ENCODE results near the gene IL36A. TPM values are rescaled to one million over a fixed set of nuclear protein-coding genes. Genes with fewer than 3 reads are reported as not detected.

The IL36A gene
- total RNA-seq, 1 donor from 2014 or later, result not detected

DNA sequence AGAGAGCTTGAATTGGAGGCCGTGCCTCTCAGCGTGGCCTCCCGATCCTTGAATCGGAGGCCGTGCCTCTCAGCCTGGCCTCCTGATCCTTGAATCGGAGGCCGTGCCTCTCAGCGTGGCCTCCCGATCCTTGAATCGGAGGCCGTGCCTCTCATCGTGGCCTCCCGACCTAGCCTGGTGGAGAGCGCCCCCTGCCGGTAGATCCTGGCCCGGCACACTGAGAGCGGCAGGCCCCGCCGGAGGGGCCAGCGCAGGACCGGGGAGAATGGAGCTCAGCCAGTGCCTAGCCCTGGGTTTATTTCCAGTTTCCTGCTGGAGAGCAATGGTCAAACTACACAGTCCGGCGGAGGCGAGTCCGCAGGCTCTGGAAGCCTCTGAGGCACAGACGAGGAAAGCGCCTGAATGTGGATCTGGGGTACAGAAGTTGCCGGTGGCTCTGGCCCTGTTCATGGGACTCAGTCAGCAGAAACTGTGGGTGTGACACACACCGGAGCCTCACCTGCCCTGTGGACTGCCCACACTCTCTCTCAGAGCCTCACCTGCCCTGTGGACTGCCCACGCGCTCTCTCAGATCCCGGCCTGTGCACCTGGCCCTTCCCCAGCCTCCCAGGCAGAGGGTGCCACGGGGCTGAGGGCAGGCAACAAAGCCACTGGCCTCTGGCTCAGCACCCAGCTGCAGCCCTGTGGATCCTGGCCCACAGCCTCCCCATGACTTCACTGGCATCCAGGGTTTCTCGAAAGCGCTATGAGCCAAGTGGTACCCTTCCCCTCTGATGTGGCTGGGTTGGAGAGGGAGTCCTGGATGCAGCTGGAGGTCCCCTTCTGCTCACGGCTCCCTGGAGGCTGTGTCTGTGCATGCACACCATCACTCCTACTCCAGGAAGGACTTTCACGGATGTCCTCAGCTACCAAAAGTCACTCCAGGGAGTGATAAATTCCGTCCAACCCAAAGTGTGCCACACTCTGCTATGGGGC lies 45.9 kb downstream of the IL36A start:
- DNase-seq (ENCODE audit: low read depth, low spot score), result no peak

DNA sequence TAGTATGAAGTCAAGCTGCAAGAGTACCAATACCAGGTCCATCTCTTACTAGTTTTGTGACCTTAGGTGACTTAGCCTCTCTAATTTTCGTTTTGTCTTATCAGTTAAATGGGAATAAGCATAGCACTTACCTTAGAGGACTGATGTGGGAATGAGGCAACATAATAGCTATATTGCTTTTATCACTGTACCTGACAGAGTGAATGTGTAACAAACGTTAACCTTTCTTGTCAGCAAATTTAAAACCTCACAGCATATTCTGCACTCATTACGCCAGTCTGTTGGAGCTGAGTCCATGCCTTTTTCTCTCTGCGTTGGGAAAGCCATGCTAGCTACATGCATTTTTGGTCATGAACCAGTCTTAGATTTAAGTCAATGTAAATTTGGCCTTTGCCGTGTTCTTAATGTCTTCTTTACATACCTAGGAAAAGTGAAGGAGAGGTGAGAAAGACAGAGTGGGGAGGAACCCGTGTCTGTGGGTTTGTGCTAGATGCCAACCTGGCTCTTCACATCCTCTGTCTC lies 47.2 kb downstream of the IL36A start, which contains the start of gene IL36B:
Gene IL36B (minus strand): TSS at position 472 of the 522 bp plus-strand sequence.
- DNase-seq (ENCODE audit: low read depth, low spot score), result no peak

DNA sequence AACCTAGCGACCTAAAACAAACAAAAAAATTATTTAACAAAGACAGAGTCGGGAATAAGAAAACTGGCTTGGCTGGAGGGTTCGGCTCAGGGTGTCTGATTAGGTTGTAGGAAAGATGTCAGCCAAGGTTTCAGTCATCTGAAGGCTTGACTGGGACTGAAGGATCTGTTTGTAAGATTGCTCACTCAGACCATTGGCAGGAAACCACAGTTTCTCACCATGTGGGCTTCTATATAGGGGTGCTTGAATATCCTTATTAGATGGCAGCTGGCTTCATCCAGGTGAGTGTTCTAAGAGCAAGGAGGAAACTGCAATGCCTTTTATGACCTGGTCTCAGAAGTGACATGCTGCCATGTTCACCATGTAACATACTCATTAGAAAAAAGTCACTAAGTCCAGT lies 48.4 kb downstream of the IL36A start:
- no peak for DNase-seq (ENCODE audit: low read depth, low spot score)

DNA sequence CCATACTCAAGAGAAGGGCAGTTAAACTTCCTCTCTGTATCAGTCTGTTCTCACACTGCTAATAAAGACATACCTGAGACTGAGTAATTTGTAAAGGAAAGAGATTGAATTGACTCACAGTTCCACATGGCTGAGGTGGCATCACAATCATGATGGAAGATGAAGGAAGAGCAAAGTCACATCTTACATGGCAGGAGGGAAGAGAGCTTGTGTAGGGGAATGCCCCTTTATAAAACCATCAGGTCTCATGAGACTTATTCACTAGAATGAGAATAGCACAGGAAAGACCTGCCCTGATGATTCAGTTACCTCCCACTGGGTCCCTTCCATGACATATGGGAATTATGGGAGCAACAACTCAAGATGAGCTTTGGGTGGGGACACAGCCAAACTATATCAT lies 48.8 kb downstream of the IL36A start:
- DNase-seq (ENCODE audit: low read depth, low spot score), result no peak

DNA sequence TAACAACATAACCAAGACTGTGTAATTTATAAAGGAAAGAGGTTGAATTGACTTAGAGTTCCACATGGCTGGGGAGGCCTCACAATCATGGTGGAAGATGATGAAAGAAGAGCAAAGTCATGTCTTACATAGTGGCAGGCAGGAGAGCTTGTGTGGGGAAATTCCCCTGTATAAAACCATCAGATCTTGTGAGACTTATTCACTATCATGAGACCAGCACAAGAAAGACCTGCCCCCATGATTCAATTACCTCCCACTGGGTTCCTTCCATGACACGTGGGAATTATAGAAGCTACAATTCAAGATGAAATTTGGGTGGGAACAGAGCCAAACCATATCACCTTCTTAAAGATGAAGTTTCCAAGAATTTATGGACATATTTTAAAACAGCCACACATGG lies 51.3 kb downstream of the IL36A start:
- DNase-seq (ENCODE audit: low read depth, low spot score), result no peak

DNA sequence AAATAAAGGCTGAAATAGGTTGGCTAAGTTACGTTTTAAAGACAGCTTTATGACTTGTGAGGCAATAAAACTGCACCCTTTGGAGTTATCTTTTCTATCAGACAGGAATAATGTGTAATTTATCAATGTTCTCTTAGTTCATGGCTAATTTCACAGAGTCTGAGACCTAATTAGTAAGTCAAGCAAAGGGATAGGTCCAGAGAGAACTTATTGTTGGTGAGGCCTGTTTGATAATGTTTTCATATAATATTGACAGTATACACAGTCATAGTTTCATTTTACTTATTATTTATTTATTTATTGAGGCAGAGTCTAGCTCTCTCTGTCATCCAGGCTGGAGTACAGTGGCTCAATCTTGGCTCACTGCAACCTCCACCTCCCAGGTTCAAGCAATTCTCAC lies 51.9 kb downstream of the IL36A start:
- no peak for DNase-seq (ENCODE audit: low read depth, low spot score)

Other genes starting within 250 kb of the IL36A start
- gene CKAP2L, start 240.8 kb upstream of the IL36A start, total RNA-seq, result 4.9 and 10.3 TPM in 2 replicates
- gene IL1A, start 221.0 kb upstream of the IL36A start, total RNA-seq, result 0.60 and 0.73 TPM in 2 replicates
- gene IL1B, start 168.7 kb upstream of the IL36A start, total RNA-seq, result 0.46 TPM in 1 of 2 replicates, not detected in the other
- not detected in 2 replicates for gene IL37, start 94.3 kb upstream of the IL36A start, total RNA-seq
- gene IL36G, start 27.5 kb upstream of the IL36A start, total RNA-seq, result not detected in 2 replicates
- gene IL36B, start 47.4 kb downstream of the IL36A start, total RNA-seq, result not detected in 2 replicates
- not detected in 2 replicates for gene IL36RN, start 53.7 kb downstream of the IL36A start, total RNA-seq
- gene IL1F10, start 62.5 kb downstream of the IL36A start, total RNA-seq, result not detected in 2 replicates
- gene IL1RN, start 122.1 kb downstream of the IL36A start, total RNA-seq, result not detected in 2 replicates
- gene PSD4, start 168.5 kb downstream of the IL36A start, total RNA-seq, result 0.26 and 0.32 TPM in 2 replicates

Measured in pulmonary artery endothelial cell (primary cell).